ENCODE data around the gene HIF1A.

GRCh38 chr14:61726778-61727658, 31.7 kb downstream of the HIF1A start:
- TF ChIP-seq CTCF (IDR thresholded peaks at IDR 0.05; ENCODE audit: insufficient read depth, low read length, poor library complexity, severe bottlenecking) (no peak), EZH2phosphoT487 (conservative IDR thresholded peaks at IDR 0.05; ENCODE audit: low read length) (no peak)
